ENCODE measurements around the gene IL11.
"Not testable (repeated sequence)": the region's sequence is repeated elsewhere in the genome, so short reads cannot be mapped to it uniquely, and the experiment has no call there.

Gene IL11

DNA sequence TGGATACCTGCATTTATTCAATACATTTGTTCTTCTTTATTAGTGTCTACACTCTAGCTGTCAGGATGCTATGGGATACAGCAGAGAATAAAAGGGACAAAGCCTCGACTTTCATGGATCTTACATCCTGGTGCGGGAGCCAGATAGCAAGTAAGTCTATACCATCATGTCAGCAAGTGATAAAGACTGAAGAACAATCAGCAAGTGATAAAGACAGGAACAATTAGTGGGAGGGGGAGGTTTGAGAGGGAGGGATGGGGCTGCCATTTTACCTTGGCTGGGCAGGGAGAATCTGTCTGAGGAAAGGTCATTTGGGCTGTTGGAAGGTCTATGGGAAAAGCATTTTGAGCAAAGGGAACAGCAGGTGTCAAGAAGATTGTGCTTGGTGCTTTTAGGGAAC lies 39.9 kb upstream of the IL11 start:
- TF ChIP-seq ESRRG (CRISPR knock-in tag; IDR thresholded peaks at IDR 0.05), result no peak
- ATAC-seq, result no peak

- not testable (repeated sequence) for ATAC-seq
Measured at GRCh38 chr19:55409179-55409578, 38.9 kb upstream of the IL11 start.

DNA sequence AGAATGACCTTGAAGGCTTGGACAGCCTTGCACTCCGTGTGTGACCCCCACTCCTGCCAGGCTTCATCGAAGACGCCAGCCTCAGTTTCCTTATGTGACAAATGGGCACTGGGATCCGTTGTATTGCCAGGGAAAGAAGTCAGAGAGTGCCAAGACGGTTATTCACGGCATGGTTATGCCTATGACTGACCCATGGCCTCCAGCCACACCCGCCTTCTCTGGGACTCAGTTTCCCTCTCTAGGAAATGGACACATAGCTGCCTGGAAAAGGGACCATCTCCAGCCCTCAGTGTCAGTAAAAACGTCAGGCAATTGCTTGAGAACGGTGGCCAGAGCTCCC lies 38.2 kb upstream of the IL11 start:
- TF ChIP-seq CREB5 (CRISPR knock-in tag; IDR thresholded peaks at IDR 0.05; ENCODE audit: low read depth), result 0 out of 2 replicates have a peak, but pooled peaks have one; percentile 29
- TF ChIP-seq PATZ1 (CRISPR knock-in tag; IDR thresholded peaks at IDR 0.05; ENCODE audit: borderline replicate concordance), result no peak
- no peak for TF ChIP-seq TSHZ2 (CRISPR knock-in tag; IDR thresholded peaks at IDR 0.05)
- TF ChIP-seq SNAI2 (CRISPR knock-in tag; IDR thresholded peaks at IDR 0.05), result peak; percentile 68; the same call in 1 of the 2 replicates
- TF ChIP-seq, protein P1, sequence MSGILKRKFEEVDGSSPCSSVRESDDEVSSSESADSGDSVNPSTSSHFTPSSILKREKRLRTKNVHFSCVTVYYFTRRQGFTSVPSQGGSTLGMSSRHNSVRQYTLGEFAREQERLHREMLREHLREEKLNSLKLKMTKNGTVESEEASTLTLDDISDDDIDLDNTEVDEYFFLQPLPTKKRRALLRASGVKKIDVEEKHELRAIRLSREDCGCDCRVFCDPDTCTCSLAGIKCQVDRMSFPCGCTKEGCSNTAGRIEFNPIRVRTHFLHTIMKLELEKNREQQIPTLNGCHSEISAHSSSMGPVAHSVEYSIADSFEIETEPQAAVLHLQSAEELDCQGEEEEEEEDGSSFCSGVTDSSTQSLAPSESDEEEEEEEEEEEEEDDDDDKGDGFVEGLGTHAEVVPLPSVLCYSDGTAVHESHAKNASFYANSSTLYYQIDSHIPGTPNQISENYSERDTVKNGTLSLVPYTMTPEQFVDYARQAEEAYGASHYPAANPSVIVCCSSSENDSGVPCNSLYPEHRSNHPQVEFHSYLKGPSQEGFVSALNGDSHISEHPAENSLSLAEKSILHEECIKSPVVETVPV (CRISPR knock-in tag; IDR thresholded peaks at IDR 0.05), result peak; percentile 52; the same call in 1 of the 2 replicates

DNA sequence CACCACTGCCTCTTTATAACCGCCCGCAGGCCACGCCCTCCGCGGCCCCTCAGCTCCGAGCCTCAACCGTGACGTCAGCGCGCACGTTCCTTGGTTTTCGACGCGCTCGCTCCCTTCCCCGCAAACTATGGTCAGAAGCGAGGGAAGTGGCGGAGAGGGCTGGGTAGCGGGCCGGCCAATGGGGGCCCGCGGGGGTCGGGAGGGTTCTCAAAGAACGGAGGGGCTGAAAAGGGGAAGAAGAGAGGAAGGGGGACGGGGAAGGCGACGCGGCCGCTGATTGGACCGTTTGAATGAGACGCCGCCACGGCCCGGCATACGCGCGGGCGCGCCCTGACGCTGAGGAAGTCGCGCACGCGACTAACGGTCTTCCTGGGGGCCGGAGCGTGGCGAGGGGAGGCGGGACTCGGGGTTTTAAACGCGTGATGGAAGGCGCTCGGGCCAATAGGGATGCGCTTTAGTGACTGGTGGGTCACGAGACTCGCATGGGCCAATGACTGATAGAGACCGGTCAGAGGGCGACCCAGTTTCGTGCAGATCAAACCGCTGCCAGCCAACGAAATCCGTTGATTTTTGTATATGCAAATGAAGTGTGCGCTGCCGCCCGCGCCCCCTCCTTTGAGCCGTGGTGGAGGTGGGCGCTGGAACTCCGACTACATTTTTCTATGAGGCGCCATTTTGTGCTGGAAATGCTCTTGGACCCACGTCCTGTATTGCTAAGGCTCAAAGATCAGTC lies 37.7 kb upstream of the IL11 start:
- ATAC-seq, result peak; percentile 96
- TF ChIP-seq CSDC2 (CRISPR knock-in tag; IDR thresholded peaks at IDR 0.05), result 0 out of 2 replicates have a peak, but pooled peaks have one; percentile 21
- no peak for TF ChIP-seq BACH2 (CRISPR knock-in tag; IDR thresholded peaks at IDR 0.05; ENCODE audit: borderline replicate concordance)

More for the DNA sequence above, 38.2 kb upstream of the IL11 start:
- no peak for ATAC-seq

- peak; percentile 80 for ATAC-seq
Measured at GRCh38 chr19:55407550-55407799, 37.2 kb upstream of the IL11 start, which contains the start of gene UBE2S. UBE2S (minus strand) TSS chr19:55407788; CDS start chr19:55407589, 199 bp downstream.

DNA sequence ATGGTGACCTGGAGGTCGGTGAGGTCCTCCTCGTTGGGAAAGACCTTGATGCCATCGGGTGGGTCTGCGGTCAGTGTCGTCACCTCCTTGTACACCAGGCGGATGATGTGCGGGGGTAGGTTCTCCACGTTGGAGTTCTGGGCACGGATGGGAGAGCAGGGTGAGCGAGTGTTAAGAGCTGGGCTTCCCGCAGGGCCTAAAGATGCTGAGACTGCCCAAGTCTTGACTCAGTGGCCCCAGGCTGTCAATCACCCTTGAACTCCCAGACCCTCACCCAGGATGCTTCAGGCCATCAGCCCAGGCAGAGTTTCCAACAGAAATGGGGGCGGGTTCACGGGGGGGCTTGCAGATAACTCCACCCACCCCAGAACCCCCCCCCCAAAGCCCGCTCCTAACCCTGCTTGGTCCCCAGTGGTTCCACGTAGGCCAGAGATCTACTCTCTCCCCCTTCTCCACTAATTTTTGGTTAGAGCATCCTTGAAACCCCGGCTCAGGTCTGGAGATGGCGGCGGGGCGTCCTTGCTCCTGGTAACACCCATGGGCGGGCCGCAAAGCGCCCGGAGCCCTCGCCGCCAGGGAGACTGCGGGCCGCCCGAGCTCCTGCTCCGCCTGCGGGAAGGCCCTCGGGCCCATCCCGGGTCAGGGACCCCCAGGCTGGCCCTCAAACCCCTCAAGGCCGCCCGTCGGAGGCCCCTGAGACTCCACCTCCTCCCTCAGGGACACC lies 36.7 kb upstream of the IL11 start:
- peak; percentile 25 for ATAC-seq
- TF ChIP-seq, protein P2, sequence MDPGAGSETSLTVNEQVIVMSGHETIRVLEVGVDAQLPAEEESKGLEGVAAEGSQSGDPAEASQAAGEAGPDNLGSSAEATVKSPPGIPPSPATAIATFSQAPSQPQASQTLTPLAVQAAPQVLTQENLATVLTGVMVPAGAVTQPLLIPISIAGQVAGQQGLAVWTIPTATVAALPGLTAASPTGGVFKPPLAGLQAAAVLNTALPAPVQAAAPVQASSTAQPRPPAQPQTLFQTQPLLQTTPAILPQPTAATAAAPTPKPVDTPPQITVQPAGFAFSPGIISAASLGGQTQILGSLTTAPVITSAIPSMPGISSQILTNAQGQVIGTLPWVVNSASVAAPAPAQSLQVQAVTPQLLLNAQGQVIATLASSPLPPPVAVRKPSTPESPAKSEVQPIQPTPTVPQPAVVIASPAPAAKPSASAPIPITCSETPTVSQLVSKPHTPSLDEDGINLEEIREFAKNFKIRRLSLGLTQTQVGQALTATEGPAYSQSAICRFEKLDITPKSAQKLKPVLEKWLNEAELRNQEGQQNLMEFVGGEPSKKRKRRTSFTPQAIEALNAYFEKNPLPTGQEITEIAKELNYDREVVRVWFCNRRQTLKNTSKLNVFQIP (CRISPR knock-in tag; IDR thresholded peaks at IDR 0.05; ENCODE audit: borderline replicate concordance, low read depth), result no peak
- TF ChIP-seq BACH2 (CRISPR knock-in tag; IDR thresholded peaks at IDR 0.05; ENCODE audit: borderline replicate concordance), result no peak
- TF ChIP-seq, protein P1 (CRISPR knock-in tag; IDR thresholded peaks at IDR 0.05), result no peak
- TF ChIP-seq PPARA (CRISPR knock-in tag; IDR thresholded peaks at IDR 0.05; ENCODE audit: borderline replicate concordance), result no peak
- no peak for TF ChIP-seq SNAI2 (CRISPR knock-in tag; IDR thresholded peaks at IDR 0.05)
